B cell (primary cell): Measurements from ENCODE around the gene KIF1A.

ENCODE experiments used
- EZH2 ChIP-seq: IDR thresholded peaks from 2 replicates; pipeline ENCODE4 v1.6.1; 2012; ENCODE audit warnings: borderline replicate concordance, low read depth, mild to moderate bottlenecking, moderate library complexity, low read length; ENCODE audit not compliant: insufficient read depth, poor library complexity, severe bottlenecking
- TF ChIP-seq, protein P1 (sequence below): fragments of 200-600 bp; IDR thresholded peaks from one replicate; pipeline ENCODE4 v1.8.0; 2022; ENCODE audit warnings: antibody characterized with exemption, mild to moderate bottlenecking

DNA sequence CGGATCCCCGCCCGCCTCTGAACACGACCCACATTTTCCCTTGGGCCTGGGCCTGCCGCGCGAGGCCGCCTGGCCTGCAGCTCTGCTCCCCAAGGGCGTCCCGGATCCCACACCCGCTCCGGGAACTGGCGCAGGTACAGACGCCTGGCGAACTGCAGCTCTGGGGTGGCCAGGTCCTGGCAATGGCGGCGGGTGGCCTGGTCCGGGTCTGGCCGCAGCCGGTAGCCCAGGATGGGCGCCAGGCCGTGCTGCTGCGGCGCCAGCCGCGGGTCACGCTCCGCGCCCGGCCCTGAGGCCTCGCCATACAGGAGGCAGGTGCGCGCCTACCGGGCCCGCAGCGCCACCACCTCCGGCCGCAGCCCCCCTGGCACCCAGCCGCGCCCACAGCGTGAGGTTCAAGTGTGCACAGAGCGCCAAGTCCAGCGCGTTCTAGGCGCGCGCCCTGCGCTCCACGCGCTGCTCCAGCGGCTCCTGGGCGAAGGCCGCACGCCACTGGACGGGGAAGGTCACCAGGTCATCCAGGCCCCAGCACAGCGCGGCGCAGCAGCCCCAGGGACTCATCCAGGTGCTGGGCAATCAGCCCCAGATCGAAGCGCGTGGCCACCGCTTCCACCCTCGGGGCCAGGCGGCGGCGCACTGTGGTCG, 118.8 kb downstream of the KIF1A start:
- TF ChIP-seq, protein P1, sequence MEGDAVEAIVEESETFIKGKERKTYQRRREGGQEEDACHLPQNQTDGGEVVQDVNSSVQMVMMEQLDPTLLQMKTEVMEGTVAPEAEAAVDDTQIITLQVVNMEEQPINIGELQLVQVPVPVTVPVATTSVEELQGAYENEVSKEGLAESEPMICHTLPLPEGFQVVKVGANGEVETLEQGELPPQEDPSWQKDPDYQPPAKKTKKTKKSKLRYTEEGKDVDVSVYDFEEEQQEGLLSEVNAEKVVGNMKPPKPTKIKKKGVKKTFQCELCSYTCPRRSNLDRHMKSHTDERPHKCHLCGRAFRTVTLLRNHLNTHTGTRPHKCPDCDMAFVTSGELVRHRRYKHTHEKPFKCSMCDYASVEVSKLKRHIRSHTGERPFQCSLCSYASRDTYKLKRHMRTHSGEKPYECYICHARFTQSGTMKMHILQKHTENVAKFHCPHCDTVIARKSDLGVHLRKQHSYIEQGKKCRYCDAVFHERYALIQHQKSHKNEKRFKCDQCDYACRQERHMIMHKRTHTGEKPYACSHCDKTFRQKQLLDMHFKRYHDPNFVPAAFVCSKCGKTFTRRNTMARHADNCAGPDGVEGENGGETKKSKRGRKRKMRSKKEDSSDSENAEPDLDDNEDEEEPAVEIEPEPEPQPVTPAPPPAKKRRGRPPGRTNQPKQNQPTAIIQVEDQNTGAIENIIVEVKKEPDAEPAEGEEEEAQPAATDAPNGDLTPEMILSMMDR = no peak
- TF ChIP-seq EZH2 = no peak
